HEK293 (cell line): Measurements from ENCODE around the gene HRG.

Experiments
- ZIC2 ChIP-seq: fragments of 450-650 bp; formaldehyde crosslinking; IDR thresholded peaks from 2 replicates; pipeline ENCODE4 v1.5.1; 2016; ENCODE audit warnings: missing biosample characterization, missing genetic modification characterization
- ZNF174 ChIP-seq: fragments of 450-650 bp; formaldehyde crosslinking; IDR thresholded peaks from 2 replicates; pipeline ENCODE4 v1.5.0; 2017; ENCODE audit warnings: missing biosample characterization, mild to moderate bottlenecking, missing genetic modification characterization
- TF ChIP-seq, protein P1 (sequence below): fragments of 450-650 bp; formaldehyde crosslinking; IDR thresholded peaks from 2 replicates; pipeline ENCODE4 v1.5.1; 2016; ENCODE audit warnings: missing biosample characterization, missing genetic modification characterization

DNA sequence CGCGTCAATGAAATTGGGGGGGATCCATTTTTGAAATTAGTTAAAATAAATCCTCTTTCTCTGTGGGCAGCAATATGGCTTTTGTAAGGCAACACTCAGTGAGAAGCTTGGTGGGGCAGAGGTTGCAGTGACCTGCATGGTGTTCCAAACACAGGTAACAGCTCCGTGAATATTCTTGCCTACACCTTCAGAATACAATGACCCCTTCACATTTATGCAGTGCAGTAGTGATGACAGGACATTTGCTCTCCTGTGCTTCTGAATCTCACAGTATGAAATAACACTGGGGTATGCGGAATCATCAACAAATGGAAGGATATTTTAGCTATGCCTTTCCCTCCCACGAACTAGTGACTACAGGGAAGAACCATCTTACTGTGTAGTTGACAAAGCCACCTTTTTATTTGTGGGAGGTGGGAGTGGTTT is 46.0 kb upstream of the HRG start:
- TF ChIP-seq ZNF174: no peak
- TF ChIP-seq, protein P1, sequence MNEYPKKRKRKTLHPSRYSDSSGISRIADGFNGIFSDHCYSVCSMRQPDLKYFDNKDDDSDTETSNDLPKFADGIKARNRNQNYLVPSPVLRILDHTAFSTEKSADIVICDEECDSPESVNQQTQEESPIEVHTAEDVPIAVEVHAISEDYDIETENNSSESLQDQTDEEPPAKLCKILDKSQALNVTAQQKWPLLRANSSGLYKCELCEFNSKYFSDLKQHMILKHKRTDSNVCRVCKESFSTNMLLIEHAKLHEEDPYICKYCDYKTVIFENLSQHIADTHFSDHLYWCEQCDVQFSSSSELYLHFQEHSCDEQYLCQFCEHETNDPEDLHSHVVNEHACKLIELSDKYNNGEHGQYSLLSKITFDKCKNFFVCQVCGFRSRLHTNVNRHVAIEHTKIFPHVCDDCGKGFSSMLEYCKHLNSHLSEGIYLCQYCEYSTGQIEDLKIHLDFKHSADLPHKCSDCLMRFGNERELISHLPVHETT (tag by site-specific recombination): no peak
- TF ChIP-seq ZIC2 (tag by site-specific recombination): no peak
